ENCODE results near the gene ADRA2C.

ADRA2C gene

DNA sequence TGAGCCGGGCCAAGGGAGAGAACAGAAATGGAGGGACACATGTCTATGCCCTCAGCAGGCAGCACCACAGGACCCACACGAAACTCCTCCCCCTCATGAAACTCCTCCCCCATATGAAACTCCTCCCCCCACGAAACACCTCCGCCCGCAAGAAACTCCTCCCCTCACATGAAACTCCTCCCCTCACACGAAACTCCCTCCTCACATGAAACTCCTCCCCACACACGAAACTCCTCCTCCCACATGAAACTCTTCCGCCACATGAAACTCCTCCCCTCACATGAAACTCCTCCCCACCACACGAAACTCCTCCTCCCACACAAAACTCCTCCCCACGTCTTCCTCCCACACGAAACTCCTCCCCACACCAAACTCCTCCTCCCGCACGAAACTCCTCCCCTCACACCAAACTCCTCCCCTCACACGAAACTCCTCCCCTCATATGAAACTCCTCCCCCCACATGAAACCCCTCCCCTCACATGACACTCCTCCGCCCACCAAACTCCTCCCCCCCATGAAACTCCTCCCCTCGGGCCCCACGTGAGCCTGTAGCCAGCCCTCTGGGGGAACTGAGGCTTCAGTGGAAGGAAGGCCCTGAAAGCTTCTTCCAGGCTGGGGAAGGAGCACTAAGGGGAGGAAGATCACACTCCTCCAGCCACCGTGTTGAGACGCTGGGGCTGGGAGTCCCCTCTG lies 15.2 kb downstream of the ADRA2C start:
- no peaks in the 10 kb centered on the region for H3K9me2 ChIP-seq (replicated peaks; ENCODE audit: insufficient read depth, low read length)
- no peak overlapping the region for H2AFZ ChIP-seq (ENCODE audit: low read depth, low read length, severe bottlenecking)
- H3K9ac ChIP-seq (ENCODE audit: low read length) = no peak overlapping the region
- no peaks in the 10 kb centered on the region for H4K20me1 ChIP-seq (ENCODE audit: low read depth, low read length)
- H3K79me2 ChIP-seq (ENCODE audit: insufficient read depth, low read length) = no peaks in the 10 kb centered on the region
- TF ChIP-seq, protein P1, sequence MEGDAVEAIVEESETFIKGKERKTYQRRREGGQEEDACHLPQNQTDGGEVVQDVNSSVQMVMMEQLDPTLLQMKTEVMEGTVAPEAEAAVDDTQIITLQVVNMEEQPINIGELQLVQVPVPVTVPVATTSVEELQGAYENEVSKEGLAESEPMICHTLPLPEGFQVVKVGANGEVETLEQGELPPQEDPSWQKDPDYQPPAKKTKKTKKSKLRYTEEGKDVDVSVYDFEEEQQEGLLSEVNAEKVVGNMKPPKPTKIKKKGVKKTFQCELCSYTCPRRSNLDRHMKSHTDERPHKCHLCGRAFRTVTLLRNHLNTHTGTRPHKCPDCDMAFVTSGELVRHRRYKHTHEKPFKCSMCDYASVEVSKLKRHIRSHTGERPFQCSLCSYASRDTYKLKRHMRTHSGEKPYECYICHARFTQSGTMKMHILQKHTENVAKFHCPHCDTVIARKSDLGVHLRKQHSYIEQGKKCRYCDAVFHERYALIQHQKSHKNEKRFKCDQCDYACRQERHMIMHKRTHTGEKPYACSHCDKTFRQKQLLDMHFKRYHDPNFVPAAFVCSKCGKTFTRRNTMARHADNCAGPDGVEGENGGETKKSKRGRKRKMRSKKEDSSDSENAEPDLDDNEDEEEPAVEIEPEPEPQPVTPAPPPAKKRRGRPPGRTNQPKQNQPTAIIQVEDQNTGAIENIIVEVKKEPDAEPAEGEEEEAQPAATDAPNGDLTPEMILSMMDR (IDR thresholded peaks at IDR 0.05; ENCODE audit: insufficient read depth, low read length, poor library complexity, severe bottlenecking) = no peak
- TF ChIP-seq EZH2phosphoT487 (conservative IDR thresholded peaks at IDR 0.05; ENCODE audit: low read length) = no peak
- H3K36me3 ChIP-seq (ENCODE audit: low read length) = no peaks in the 10 kb centered on the region
- 0 out of 2 replicates have a peak, but pooled peaks cover 7% of the 10 kb centered on the region for H3K9me3 ChIP-seq (ENCODE audit: insufficient read depth, low read length)
- no peaks in the 10 kb centered on the region for H3F3A ChIP-seq (ENCODE audit: insufficient read depth)
- H3K4me3 ChIP-seq (ENCODE audit: insufficient read depth, low read length, poor library complexity, severe bottlenecking) = no peak overlapping the region
- H3K27me3 ChIP-seq (ENCODE audit: low read length) = no peaks in the 10 kb centered on the region
- no peak overlapping the region for H3K27ac ChIP-seq (ENCODE audit: low read depth, low read length)
- H3K4me2 ChIP-seq (ENCODE audit: low read depth, low read length, poor library complexity, severe bottlenecking) = no peak overlapping the region

DNA sequence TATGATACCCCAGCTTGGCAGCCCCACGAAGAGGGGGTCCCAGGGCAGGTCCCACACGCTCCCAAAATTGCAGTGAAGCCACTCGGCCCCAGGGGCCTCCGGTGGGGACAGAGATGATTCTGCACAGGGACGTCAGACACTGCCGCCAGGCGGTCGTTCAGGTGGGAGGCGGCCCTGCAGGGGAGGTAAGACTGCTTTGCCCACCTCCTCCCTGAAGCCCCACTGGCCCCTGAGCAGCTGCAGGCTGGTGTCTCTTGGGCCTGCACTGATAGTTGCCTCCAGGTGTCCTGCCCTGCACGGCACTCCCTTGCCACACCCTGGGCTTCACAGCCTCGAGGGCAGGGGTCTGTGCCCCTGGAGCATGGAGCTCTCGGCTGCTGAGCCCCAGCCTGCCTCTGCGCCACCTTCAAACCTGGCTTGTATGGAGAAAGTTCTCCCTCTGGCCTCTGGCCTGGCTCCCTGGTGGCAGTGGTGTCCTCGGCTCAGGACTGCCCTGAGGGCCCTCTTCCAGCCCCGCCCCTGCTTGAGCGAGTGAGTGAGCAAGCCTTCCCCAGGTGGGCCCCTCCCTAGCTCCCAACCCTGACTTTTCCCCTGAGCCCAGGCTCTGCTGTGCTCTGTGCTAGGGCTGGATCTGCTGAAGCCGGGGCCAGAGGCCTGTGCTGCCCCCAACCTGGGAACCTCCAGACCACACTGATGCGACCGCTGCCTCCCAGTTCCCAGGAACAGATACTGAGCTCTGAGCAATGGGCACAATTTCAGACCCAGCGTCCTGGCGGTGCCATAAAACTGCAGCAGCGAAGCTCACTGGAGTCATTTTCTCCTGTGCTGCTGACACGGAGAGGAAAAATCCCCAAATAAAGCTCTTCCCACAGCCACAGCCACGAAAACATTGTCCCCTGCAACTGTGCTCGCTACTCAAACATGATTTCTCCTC lies 16.1 kb downstream of the ADRA2C start:
- no peaks in the 10 kb centered on the region for H3K27me3 ChIP-seq (ENCODE audit: low read length)
- no peak overlapping the region for H3K9ac ChIP-seq (ENCODE audit: low read length)
- no peaks in the 10 kb centered on the region for H3K9me2 ChIP-seq (replicated peaks; ENCODE audit: insufficient read depth, low read length)
- no peaks in the 10 kb centered on the region for H3F3A ChIP-seq (ENCODE audit: insufficient read depth)
- no peaks in the 10 kb centered on the region for H4K20me1 ChIP-seq (ENCODE audit: low read depth, low read length)
- no peak overlapping the region for H3K4me3 ChIP-seq (ENCODE audit: insufficient read depth, low read length, poor library complexity, severe bottlenecking)
- H2AFZ ChIP-seq (ENCODE audit: low read depth, low read length, severe bottlenecking) = no peak overlapping the region
- H3K27ac ChIP-seq (ENCODE audit: low read depth, low read length) = no peak overlapping the region
- H3K9me3 ChIP-seq (ENCODE audit: insufficient read depth, low read length) = 0 out of 2 replicates have a peak, but pooled peaks cover 7% of the 10 kb centered on the region
- no peaks in the 10 kb centered on the region for H3K36me3 ChIP-seq (ENCODE audit: low read length)
- H3K79me2 ChIP-seq (ENCODE audit: insufficient read depth, low read length) = no peaks in the 10 kb centered on the region
- no peak overlapping the region for H3K4me2 ChIP-seq (ENCODE audit: low read depth, low read length, poor library complexity, severe bottlenecking)
- no peak for TF ChIP-seq EZH2phosphoT487 (conservative IDR thresholded peaks at IDR 0.05; ENCODE audit: low read length)
- TF ChIP-seq, protein P1 (IDR thresholded peaks at IDR 0.05; ENCODE audit: insufficient read depth, low read length, poor library complexity, severe bottlenecking) = no peak

DNA sequence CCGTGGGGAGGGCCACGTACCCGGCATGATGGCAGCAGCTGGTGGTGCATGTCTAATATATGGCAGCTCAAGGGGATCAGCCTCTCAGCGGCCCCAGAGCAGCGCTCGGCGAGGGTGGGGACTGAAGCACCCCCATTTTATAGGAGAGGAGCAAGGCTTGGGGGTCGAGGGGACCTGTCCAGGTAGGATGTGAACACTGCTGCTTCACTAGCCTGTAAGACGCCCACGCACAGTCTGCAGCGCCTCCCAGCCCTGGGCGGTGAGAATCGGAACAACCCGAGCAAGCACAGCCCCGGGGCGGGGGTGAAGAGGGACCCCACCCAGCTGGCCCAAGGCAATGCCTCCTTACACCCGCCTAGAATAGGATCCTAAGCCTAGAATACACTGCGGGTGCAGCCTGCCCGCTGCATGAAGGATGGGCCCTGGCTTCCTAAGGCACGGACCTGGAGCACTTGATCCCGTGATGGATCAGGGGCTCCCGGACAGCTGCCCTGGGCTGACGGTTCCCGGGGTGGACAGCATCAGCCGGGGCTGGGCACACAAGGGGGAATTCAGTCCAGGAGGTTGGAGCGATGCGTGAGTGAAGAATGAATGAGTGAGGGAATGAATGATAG lies 17.6 kb downstream of the ADRA2C start:
- no peaks in the 10 kb centered on the region for H3K36me3 ChIP-seq (ENCODE audit: low read length)
- H3K4me3 ChIP-seq (ENCODE audit: insufficient read depth, low read length, poor library complexity, severe bottlenecking) = no peak overlapping the region
- no peak overlapping the region for H3K27ac ChIP-seq (ENCODE audit: low read depth, low read length)
- H3K27me3 ChIP-seq (ENCODE audit: low read length) = no peaks in the 10 kb centered on the region
- no peaks in the 10 kb centered on the region for H3K79me2 ChIP-seq (ENCODE audit: insufficient read depth, low read length)
- H2AFZ ChIP-seq (ENCODE audit: low read depth, low read length, severe bottlenecking) = no peak overlapping the region
- 0 out of 2 replicates have a peak, but pooled peaks cover 7% of the 10 kb centered on the region for H3K9me3 ChIP-seq (ENCODE audit: insufficient read depth, low read length)
- TF ChIP-seq EZH2phosphoT487 (conservative IDR thresholded peaks at IDR 0.05; ENCODE audit: low read length) = no peak
- TF ChIP-seq, protein P1 (IDR thresholded peaks at IDR 0.05; ENCODE audit: insufficient read depth, low read length, poor library complexity, severe bottlenecking) = no peak
- H4K20me1 ChIP-seq (ENCODE audit: low read depth, low read length) = no peaks in the 10 kb centered on the region
- H3K9me2 ChIP-seq (replicated peaks; ENCODE audit: insufficient read depth, low read length) = no peaks in the 10 kb centered on the region
- no peak overlapping the region for H3K9ac ChIP-seq (ENCODE audit: low read length)
- H3F3A ChIP-seq (ENCODE audit: insufficient read depth) = no peaks in the 10 kb centered on the region
- no peak overlapping the region for H3K4me2 ChIP-seq (ENCODE audit: low read depth, low read length, poor library complexity, severe bottlenecking)

Data from SU-DHL-6 (cell line).